GM18519 (cell line): ENCODE measurements around the gene CKB.
"Not testable (repeated sequence)": the region's sequence is repeated elsewhere in the genome, so short reads cannot be mapped to it uniquely, and the experiment has no call there.

Source experiments
- ATAC-seq: cut with Tn5 transposase; IDR thresholded peaks from one replicate; pipeline ENCODE4 v1.9.1; 2021; ENCODE audit warnings: mild to moderate bottlenecking, moderate library complexity; ENCODE audit not compliant: unreplicated experiment, low FRiP score

The CKB gene

DNA sequence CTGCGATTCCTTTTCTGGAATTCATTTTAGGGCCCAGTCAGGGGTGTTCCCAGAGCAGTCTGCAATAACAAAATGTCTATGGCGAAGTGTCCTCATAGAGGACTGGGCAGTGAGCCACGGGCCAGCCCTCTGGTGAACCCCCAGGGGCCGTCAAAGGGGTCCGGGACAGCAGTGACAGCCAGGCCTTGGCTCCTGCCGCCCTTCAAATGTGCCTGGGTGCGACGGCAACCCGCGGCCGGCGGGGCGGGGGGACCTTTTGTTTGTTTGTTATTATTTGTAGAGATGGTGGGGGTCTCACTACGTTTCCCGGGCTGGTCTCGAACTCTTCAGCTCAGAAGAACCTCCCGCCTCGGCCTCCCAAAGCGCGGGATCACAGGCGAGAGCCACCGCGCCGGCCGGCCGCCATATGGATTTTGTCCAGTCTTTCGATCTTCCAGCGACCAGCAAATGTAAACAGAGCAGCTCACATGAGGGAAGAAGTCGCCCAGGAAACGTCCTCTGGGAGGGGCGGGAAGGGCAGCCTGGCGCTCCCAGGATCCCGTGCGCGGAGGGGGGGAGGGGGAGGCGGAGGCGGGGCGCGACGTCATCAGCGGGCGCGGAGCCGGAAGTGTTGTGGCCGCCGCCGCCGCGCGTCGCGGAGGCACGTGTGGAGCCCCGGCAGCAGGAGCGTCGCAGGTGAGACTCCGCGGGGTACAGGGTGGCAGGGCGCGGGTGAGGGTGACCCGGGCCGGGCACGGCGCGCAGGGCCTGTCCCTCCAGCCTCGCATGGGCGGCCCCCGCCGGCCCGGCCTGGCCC lies 6.2 kb upstream of the CKB start, which contains the start of gene TRMT61A:
TRMT61A (plus strand) TSS at position 610 of the 796 bp plus-strand sequence. CDS start 783 bp downstream, outside the sequence.
- ATAC-seq: no peak

DNA sequence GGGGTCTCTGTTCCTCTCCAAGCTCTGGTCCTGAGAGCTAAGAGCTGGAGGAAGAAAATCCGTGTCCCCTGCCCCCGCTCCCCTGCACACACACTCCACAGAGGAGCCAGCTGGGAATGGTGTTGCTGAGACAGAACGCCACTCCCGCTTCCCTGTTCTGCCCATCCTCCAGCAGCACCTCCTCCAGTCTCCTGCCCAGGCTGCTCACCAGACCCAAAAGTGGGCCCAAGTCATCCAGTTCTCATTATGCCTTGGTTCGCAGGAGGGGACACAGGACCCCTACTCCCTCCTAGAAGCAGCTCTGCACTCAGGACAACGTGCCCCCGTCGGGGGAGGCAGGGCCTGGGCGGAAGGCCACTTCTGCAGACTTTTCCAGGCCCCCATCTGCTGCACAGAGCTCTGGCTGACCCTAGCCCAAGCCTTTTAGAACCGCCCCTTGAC lies 5.5 kb upstream of the CKB start:
- no peak for ATAC-seq

DNA sequence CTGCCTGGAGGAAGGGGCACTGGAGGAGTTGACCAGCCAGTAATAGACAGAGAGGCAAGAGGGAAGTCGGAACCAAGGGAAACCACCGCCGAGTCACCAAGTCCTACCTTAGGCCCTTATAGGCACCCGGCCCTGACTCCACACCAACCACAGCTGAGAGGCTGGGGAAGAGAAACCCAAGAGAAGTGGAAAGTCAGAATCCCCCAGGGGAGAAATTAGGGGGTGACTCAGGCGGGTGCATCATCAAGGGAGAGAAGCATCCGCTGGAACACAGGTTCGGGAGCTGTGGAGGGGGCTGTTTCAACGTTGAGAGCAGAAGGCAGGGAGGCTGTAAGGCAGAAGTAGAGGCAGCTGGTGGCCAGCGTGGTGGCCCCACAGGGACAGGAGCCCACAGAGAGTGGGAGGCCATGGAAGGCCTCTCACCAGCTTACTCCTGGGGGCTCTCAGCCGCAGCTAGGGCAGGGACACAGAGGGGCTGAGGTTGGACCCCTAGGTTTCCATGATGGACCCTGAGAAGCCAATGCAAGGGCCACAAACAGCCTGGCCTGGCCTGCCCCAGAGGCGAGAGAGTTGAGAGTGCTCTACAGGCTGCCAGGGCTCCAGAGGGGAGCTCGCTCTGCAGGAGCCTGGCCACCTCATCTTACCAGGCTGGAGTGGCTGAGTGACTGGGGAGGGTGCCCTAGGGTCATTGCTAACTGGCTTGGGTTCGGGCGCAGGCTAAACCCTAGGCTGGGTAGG lies 4.9 kb upstream of the CKB start:
- ATAC-seq: no peak

DNA sequence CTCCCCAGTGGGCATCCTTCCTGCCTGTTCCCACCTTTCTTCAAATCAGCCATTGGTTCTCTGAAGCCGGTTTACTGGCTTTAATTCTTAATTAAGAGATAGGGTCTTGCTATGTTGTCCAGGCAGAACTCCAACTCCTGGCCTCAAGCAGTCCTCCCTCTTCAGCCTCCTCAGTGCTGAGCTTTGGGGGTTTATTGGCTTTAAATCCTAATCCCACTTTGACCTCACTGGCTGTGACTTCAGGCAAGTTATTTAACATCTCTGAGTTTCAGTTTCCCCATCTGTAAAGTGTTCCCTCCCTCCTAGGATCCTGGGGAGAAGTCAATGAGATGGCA lies 4.3 kb upstream of the CKB start:
- no peak for ATAC-seq

DNA sequence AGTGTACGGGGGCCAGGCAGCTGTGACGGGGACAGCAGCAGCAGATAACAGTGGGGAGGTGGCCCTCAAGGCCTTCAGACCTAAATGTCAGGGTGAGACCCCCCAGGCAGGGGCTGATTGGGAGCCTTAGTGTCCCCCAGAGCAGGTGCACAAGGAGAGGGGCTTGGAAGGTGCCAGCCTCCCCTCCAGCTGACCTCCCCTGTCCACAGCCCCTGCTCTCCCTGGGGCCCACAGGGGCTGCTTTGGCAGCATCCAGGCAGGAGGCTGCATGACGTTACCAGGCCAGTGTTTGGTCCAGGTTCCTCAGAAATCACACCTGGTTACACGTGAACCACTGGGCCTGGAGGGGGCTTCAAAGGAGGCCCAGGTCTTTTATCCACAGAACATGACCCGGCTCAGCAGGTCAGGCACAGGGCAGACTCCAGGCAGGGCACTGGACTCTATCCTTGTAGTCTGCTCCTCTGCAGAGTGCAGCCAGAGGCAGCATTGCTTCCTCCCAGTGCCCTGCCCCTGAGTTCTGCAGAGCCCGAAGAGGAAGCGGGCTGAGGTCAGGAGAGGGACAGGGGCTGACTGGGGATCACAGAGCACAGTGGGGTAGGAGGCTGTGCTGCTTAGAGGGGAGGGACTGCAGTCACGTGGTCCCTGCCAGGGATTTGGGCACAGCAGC lies 3.8 kb upstream of the CKB start:
- no peak for ATAC-seq

DNA sequence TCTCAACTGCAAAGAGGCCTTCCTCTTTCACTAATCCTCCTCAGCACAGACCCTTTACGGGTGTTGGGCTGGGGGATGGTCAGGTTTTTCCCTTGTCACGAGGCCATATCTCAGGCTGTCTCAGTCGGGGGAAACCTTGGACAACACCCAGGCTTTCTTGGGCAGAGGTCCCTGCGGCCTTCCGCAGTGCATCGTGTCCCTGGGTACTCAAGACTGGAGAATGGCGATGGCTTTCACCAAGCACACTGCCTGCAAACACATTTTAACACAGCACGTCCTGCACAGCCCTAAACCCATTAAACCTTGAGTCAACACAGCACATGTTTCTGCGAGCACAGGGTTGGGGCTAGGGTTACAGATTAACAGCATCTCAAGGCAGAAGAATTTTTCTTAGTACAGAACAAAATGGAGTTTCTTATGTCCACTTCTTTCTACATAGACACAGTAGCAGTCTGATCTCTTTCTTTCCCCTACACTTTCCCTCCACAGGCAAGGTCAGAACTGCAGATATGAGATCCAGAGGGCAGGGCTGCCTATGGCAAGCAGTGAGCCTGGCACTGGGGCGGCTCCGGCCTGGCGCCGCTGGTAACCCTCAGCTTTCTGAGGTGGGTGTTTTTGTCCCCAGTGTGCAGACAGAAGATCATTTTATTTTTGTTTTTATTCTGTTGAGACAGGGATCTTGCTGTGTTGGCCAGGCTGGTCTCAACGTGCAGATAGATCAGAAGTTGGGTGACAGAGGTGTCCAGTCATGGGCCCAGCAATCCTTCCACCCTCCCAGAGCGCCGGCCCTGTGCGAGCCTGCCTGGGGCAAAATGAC lies 3.0 kb upstream of the CKB start:
- ATAC-seq: not testable (repeated sequence)

DNA sequence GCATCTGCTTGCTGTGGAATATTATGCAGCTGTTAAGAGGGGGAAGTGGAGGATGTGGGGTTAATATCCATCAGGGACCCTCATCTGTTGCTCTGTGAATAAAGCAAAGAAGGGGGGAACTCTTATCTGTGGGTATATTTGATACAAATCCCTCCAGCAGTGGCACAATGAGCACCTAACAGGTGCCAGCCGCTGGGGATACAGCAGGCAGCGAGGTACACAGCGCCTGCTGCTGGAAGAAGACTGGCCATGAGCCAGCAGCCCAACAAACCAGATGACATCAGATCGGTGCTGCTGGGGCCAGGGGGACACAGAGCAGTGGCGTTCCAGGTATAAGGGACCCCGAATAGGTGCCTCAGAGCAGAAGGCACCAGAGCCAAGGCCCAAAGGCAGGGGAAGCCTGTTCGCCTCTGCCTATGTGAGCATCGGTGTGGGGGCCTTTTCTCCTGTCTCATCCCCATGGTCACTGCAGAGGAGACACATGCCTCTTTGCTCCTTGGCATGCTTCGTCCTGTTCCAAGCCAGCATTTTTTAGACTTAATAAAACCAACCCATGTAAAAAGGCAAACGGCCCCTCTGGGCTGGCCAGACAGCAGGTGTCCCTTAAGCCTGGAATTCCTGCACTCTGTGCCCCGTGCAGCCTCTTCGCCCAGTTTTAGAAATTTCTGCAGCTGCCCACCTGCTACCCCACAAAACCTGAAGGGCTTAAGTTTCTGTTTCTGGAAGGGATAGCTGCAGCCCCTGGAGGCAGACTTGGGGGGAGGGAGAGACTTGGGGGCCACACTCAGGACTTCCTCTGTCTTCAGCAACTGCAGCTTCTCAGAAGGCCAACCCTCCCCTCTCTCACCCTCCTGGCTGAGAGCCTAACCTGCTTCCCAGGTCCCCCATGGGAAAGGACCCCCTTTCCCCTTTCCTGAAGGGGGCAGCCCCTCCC lies 1.6 kb upstream of the CKB start:
- ATAC-seq: no peak

DNA sequence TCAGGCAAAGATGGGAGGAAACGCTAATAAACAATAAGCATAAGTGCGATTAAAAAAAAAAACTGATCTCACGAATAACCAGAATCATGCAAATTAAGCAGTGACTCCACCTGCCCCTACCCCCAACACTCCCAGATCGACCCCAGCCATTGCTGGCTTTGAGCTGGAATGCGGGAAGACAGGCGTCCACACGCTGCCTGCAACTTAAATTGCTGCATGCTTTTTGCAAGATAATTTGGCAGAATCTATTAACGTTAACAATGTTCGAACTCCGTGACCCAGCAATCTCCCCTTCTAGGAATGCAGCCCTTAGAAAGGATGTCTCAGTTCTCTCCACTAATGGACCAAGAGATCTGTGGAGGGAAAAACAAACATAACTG lies 935 bp upstream of the CKB start:
- ATAC-seq: no peak

DNA sequence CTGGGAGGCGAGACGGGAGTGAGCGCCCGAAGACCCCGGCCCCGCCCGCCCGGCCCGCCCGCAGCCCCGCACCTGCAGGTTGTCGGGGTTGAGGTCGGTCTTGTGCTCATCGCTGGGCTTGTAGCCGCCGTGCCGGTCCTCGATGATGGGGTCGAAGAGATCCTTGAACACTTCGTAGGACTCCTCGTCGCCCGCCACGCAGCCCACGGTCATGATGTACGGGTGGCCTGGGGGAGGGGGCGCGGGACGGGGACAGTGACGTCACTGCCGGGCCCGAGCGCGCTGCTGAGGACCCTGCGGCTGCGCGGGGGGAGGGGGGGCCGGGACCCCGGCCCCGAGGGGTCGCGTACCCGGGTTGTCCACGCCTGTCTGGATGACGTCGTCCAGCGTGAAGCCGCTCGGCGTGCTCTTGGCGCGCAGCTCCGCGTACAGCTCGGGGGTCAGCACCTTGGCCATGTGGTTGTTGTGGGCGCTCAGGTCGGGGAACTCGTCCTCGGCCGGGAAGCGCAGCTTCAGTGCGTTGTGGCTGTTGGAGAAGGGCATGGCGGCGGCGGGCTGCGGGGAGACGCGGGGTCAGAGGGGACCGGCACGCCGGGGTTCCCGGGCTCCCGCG lies 573 bp downstream of the CKB start:
- ATAC-seq: no peak

DNA sequence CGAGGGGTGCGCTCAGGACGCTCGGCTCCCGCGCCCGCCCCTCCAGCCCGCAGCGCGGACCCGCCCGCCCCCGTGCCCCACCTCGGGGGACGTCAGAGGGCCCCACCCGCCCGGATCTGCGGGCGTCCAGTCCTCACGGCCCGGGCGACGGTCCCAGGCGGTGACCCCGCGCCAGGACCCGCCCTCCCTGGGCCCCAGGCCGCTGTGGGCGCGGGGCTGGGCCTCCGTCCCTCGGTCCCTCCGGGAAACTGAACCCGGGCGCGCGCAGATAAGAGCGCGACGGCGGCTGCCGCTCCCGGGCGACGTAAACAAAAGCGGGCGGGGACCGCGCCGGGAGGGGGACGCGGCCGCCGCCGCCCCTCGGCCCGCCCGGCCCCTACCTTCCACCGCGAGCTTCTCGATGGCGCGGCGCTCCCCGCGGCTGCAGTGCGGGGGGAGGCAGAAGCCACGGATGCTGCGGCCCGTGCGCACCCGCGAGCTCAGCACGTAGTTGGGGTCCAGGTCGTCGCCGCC lies 1.1 kb downstream of the CKB start:
- ATAC-seq: no peak

DNA sequence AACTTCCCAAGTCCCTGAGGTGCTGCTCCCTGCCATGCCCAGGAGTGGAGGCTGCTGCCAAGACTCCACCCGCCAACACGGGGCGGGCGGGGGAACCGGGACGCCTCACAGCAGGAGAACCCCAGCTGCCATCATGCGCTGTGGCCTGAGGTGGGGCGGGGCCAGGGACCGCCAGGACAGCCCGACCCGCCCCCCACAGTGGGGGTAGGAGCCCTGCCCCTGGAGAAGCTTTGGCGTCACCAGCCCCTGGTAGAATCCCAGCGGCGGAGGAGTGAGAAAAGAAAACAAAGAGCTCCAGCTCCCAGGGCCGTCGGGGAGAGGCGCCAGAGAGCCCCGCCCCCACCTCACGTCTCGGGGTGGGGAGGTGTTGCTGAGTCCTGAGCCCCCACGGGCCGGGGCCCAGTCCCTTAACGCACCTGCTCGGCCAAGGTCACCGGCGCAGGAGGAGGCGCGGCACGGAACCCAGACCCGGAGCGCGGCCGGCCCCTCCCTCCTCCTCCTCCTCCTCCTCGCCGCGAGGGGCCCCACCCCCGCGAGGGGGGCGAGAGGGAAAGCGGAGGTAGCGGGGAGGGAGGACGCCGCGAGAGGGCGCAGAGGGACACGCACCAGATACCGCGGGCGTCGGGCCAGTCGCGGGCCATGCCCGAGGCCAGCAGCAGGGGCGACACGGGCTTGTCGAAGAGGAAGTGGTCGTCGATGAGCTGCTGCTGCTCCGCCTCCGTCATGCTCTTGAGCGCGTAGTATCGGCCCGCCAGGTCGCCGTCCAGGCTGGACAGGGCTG lies 1.8 kb downstream of the CKB start:
- no peak for ATAC-seq

DNA sequence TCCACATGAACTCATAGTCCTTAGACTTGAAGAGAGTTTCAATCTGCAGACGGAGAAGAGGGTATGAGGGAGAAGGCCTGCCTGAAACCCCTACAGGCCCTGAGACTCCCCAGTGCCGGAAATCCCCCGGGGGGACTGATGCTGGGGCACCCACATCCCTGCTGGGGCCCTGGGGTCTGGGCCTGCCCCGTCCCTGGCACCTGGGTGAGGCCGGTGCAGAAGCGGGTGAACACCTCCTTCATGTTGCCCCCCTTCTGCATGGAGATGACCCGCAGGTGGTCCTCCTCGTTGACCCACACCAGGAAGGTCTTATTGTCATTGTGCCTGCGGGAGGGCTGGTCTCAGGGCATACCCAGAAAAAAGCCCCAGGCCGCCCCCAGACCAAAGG lies 2.4 kb downstream of the CKB start:
- ATAC-seq: no peak

DNA sequence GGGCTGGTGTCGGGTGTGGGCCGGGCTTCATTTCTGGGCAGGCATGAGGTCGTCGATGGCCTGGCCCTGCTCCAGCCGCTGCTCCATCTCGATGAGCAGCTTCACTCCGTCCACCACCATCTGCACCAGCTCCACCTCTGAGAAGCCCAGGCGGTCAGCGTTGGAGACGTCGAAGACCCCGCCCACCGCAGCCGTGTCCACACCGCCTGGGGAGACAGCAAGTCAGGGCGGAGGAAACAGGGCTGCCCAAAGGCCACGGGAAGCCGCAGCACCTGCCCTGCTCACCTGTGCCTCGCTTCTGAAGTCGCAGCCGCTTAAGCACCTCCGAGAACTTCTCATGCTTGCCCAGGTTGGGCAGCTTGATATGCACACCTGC lies 2.8 kb downstream of the CKB start:
- no peak for ATAC-seq

DNA sequence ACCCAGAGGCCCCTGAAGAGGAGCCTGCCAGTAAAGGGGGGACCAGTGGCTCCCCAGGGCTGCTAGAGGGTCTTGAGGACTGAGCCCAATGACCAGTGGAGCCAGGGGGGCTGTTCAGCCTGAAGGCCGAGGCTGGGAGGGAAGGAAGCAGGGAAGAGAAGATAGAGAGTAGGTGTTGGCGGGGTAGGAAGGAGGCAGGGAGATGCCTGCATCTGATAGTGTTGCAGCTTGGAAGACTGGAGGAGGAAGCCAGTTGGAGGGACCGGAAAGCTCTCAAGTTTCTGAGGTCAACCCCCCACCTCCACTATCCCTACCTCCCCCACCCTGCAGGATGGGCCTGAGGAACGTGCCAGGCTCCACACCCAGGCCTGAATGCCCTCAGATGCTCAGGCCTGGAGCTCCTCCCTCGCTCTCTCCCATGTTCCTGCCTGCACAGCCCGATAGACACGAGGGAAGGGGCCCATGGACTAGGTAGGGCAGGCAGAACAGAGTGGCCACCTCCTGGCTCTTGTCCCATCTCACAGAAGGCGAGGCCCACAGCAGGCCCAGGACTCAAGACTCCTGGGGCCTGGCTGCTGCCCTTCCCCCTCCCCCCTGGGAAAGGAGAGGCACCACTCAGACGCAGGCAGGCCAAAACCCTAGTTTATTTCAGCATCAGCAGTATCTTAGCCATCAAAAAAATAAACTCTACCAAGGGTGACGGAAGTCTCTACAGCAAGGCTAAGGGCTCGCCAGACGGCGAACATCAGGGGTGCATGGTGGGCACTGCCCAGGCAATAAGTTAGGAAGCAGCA lies 3.4 kb downstream of the CKB start:
- no peak for ATAC-seq

DNA sequence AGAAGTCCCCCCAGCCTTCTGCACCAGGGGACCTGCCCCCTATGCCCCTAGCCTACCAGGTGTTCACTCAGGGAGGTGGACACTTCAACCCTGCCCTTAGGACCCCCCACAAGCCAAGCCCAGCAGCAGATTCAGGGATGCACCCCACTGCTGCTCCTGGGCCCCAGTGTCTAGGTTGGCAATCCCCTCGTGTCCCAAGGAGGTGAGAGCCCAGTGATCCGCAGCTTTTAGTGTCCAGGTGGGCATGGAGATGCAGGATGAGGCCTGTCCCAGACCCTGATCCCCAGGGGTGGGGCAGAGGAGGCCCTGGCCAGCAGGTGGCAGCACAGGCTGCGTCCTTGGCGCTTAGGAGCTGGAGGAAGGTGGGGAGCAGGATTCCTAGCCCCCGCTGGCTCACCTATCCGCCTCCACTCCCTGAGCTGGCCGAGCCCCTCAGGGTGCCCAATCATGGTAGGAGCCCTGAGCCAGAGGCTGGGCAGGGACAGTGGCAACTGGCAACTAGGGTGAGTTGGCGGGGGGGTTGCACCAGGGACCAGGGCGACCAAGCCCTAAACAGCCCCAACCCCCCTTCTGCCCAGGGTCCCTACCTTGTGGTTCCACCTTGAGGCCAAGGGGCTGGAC lies 4.1 kb downstream of the CKB start:
- ATAC-seq: no peak

DNA sequence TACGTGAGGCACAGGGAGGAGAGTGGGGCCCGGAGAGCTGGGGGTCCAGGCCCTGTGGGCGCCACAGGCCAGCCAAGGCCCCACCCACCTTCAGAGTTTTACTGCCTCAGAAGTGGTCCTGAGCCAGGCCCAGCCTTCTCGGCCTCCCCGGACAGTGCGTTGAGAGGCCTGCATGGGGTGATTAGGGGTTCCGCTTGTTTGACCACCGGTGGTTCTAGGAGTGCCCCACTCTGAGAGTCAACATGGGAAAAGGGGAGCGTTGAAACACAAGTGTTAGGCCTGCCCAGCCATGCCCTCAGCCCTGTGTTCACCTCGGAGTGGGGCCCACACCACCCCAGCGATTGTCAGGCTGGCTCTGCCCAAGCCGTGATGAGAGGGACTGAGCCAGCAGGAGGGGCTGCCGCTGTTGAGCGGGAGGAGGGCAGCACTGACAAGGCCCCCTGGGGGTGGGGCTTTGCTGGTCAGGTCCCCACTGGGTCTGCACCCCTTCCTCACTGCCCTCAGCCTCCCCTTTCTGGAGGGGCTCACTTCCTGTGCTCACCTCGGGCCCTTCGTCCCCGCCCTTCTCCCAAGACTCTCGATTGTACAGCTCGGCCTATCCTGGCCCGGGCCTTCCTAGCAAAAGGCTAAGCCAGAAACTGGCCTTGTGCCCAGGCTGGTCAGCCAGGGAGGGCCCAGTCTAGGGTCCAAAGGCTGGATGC lies 4.8 kb downstream of the CKB start:
- ATAC-seq: no peak
